ENCODE results near the gene MLLT1.

- TF ChIP-seq, protein P1, sequence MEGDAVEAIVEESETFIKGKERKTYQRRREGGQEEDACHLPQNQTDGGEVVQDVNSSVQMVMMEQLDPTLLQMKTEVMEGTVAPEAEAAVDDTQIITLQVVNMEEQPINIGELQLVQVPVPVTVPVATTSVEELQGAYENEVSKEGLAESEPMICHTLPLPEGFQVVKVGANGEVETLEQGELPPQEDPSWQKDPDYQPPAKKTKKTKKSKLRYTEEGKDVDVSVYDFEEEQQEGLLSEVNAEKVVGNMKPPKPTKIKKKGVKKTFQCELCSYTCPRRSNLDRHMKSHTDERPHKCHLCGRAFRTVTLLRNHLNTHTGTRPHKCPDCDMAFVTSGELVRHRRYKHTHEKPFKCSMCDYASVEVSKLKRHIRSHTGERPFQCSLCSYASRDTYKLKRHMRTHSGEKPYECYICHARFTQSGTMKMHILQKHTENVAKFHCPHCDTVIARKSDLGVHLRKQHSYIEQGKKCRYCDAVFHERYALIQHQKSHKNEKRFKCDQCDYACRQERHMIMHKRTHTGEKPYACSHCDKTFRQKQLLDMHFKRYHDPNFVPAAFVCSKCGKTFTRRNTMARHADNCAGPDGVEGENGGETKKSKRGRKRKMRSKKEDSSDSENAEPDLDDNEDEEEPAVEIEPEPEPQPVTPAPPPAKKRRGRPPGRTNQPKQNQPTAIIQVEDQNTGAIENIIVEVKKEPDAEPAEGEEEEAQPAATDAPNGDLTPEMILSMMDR (IDR thresholded peaks at IDR 0.05) = no peak
- no peak for TF ChIP-seq POLR2A (IDR thresholded peaks at IDR 0.05)
These were observed 3.3 kb downstream of the MLLT1 start for GRCh38 chr19:6276447-6276846.

Measured in lower leg skin (tissue), 3 donors.